NCI-H345 (cell line): ENCODE measurements around the gene DDX27.

Experiments
- DNase-seq: peaks from one replicate; lab custom pipeline; 2025; lab: John Stamatoyannopoulos, UW

The DDX27 gene

GRCh38 chr20:49278818-49279676, 59.8 kb downstream of the DDX27 start:
- peak; percentile 34 for DNase-seq

- DNase-seq = no peak
Measured at GRCh38 chr20:49279677-49280462, 60.7 kb downstream of the DDX27 start.

GRCh38 chr20:49280463-49281058, 61.3 kb downstream of the DDX27 start:
- no peak for DNase-seq

GRCh38 chr20:49281059-49281912, 62.1 kb downstream of the DDX27 start:
- no peak for DNase-seq

GRCh38 chr20:49281913-49282467, 62.8 kb downstream of the DDX27 start:
- no peak for DNase-seq

- no peak for DNase-seq
Measured at GRCh38 chr20:49282584-49283171, 63.5 kb downstream of the DDX27 start.

- DNase-seq = no peak
Measured at GRCh38 chr20:49283176-49283702, 64.0 kb downstream of the DDX27 start.

- DNase-seq = no peak
Measured at GRCh38 chr20:49283703-49284625, 64.7 kb downstream of the DDX27 start.

GRCh38 chr20:49284818-49285217, 65.6 kb downstream of the DDX27 start:
- no peak for DNase-seq

GRCh38 chr20:49285233-49285668, 66.0 kb downstream of the DDX27 start:
- DNase-seq = no peak

GRCh38 chr20:49285813-49286494, 66.7 kb downstream of the DDX27 start:
- no peak for DNase-seq

- DNase-seq = peak; percentile 23
Measured at GRCh38 chr20:49286689-49287551, 67.7 kb downstream of the DDX27 start.

GRCh38 chr20:49287555-49288249, 68.5 kb downstream of the DDX27 start:
- DNase-seq = no peak

GRCh38 chr20:49288250-49288751, 69.1 kb downstream of the DDX27 start:
- no peak for DNase-seq

- peak; percentile 66 for DNase-seq
Measured at GRCh38 chr20:49288784-49289696, 69.8 kb downstream of the DDX27 start.

- no peak for DNase-seq
Measured at GRCh38 chr20:49290608-49291191, 71.5 kb downstream of the DDX27 start.
